Activated CD8-positive, alpha-beta memory T cell treated with anti-CD3 and anti-CD28 coated beads, Interleukin-2, amount 50 U/mL, for 48 hours (primary cell): ENCODE results near the gene PLPPR1.

Source experiments
- DNase-seq: peaks from one replicate; pipeline ENCODE4 v3.0.0-alpha.2; 2020

PLPPR1 gene

DNA sequence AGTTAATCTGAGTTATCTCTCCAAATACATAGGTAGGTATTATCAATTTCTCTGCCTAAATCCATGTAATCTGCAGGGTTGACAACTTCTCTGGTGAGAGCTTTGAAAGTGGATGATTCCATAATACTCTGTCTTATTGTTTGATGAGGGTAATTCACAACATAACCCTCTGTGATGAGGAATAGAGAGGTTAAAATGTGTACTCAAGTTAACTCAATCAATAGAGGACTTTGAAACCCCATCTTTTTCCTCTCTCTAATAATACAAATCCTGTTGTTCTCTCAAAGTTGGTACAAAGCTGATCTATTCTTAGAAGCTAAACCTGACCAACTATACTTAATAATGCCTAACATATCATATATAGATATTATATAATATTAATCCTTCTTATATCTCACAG is 100.1 kb downstream of the PLPPR1 start:
- DNase-seq: no peak

DNA sequence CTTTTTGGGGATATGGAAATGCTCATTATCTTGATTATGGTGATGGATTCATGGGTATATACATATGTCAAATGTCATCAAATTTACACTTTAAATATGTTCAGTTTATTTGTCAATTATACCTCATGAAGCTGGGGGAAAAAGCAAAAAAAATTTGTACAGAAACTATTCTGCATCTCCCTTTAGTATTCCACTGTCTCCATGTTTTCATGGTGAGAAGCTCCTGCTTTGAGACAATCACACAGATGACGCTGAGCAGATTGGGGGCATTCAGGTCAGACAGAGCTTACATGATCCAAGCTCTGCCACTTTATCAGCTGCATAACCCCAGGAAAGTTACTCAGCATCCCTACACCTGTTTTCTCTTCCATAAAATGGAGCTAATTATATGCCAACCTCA is 101.5 kb downstream of the PLPPR1 start:
- no peak for DNase-seq

DNA sequence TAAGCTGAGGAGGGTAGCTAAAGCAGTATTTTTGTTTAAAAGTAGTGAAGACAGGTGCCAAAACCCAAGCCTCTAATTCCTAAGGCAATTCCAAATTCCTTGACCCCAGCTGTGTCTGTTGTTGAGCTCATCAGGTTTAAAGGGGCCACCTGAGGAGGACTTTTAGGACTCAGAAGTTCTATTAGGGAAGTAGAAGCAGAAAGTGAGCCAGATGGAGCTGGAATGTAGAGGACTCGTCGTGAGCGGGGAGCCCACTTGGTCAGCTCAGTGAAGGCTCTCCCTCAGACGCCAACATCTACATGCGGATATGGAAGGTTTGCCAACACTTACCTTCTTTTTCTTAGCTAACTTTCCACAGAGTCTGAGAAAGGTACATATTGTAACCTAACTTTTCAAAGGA is 102.8 kb downstream of the PLPPR1 start:
- no peak for DNase-seq

DNA sequence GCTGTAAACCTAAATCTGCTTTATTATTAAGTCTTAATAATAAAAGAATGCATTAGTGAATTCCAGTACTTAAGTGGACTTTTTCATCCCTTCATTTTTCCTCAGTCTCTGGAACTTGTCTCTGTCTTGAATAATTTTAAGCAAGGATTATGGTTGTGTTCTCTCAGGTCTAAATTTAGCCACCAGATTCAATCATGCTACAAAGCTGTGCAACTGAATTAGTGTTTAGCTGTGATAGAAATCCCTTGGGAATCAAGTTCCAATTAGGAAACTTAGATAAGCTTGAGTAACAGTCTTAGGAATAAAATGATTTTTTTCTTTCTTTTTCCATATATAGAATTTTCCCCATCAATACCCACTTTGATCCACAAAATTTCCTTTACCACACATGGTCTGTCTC is 104.3 kb downstream of the PLPPR1 start:
- DNase-seq: no peak

DNA sequence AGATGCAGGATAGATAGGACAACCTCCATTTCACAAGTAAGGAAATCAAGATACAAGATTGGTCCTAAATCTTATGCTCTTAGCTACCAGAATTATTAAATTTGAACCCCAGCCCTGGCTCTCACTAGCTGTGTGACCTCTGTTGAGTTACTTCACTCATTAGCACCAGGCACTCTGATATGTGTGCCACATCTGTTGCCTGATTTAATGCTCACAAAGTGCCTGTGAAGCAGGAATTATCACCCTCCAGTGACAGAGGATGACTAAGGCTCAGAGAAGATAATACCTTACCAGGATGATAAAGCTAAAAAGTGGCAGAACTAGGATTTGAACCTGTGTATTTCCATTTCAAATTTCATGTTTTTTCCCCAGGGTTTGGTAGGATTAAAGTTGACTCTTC is 110.0 kb downstream of the PLPPR1 start:
- no peak for DNase-seq

DNA sequence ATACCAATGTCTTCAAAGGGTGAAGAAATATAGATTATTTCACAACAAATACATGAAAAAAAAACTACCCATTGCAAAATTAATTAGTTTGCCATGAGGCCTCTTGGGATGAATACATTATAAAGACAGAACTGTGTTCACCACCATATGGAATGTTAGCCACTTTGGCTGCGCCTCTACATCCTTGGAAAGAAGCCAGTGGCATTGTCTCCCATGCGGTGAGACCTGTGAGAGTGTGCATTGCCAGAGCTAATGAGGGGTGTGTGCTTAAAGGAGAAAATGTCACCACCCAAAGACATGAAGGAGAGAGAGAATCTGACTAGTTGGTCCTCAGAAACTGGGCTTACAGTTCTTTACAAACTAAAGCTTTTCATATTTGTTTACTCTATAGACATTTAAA is 110.6 kb downstream of the PLPPR1 start:
- DNase-seq: no peak

DNA sequence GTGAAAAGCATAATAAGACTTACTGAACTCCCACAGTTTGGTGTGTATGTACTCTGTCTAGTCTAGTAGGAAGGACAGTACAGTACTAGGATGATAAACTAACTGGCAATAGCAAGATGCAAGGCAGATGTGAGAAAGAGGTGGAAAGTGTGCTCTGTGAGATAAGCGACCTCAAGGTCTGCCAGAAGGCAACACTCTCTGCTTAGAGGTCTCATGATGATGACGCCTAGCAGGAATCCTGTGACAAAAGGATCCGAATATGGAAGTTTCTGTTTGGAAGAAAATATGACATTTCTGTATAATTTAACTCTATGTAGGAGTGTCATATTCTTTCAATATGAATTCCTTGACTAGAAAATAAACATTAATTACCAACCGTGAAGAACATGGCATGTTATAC is 112.2 kb downstream of the PLPPR1 start:
- DNase-seq: no peak

DNA sequence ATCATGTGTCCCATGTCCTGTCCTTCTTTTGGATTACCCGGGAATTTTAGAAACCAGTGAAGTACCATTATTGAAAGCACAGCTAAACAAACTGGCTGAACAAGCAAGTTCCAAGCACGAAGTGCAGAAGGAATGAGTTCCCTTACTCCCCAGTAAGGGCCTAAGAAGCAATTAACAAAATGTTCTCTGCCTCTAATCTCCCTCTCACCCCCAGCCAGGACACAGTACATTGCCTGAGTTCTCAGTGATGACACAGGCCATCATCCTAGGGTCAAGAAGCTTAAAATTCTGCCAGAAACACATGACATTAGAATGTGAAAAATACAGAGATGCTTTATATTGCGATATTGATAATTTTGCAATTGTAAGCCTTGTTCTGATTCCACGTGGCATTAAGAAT is 118.0 kb downstream of the PLPPR1 start:
- no peak for DNase-seq

DNA sequence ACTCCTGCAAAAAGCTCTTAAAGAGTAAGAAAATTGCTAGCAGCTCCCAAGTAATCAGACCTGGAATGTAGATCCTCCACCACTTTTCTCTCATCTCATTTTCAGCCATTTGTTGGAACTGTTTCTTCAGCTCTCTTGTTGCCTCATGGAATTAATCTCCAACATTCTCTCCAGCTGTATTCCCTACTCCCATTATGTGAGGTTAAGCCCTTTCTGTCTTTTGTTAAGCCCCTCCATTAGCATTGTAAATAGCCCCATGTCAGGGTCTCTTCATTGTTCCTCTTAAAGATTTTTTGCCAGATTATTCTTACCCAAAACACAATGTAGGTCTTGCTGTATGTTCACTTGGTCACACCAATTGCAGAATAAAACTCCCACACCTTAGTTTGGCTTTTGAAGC is 119.8 kb downstream of the PLPPR1 start:
- DNase-seq: no peak

DNA sequence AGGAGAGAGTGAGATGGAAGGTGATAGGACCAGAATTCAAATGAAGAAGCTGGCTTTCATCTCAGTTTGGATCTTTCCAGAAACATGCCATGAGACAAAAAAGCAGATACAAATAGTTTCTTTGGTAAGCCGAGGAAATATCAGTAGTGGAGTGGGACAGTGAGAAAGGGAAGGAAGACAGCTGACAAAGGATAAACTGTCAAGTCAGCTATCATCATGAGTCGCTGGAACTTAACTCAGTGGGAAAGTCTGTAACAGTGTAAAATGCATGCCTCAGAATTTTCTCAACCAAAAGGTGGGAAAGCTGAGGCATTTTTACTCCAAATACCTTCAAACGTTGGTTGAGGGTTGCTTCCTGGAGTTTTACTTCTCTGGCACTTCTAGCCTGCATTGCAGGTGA is 129.8 kb downstream of the PLPPR1 start:
- no peak for DNase-seq

DNA sequence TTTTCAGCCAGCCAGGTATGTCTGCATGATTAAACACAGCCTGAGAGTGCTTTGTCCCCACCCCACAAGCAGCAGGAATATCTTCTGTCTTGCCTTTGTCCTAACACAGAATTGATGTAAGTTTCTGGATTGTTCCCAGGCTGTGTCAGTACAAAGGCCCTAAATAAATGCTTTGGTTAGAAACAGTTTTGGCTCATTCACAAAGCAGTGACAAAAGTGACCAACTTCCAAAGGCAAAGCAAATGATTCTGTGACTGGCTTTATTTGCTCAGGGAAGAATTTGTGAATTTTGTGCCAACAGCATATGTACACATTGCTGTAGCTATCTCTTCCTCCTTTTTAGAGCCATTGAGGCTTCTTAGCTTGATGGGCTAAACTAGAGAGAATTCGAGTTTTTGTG is 133.7 kb downstream of the PLPPR1 start:
- DNase-seq: no peak

DNA sequence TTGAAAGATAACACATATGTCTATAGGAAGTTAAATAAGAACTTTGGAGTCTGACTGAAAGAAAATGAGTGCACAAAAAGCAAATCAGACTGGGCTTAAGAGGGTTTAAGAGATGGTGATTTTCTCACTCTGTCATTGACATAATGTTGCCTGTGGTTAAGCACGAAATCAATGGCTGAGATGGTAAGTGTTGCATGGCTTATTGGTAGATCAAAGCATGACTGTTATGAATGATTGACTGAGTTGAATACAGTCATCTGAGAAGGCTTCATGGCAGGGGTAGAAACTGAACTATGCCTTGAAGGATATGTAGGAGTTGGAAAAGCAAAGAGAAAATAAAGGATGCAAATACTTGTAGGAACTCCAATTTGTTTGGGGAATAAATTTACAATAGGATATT is 136.6 kb downstream of the PLPPR1 start:
- no peak for DNase-seq

DNA sequence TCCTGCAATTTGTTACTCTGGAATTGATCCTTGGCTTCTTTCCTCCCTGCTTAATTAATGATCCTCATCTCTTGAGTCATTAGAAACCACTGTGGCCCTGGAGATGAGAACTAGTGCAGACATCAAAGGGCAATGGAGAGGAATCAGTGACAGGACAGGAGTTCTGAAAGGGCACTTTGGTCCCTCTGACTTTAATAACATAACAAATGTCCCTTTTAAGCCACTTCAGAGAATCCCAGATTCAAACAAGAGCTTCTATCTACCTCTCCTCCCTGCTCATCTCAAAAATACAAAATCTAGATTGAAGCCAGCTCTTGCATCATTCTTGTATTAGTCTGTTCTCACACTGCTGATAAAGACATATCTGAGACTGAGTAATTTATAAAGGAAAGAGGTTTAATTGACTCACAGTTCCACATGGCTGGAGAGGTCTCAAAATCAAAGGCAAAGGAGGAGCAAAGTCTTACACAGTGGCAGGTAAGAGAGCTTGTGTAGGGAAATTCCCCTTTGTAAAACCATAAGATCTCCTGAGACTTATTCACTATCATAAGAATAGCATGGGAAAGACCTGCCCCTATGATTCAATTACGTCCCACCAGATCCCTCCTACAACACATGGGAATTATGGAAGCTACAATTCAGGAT is 139.1 kb downstream of the PLPPR1 start:
- no peak for DNase-seq

DNA sequence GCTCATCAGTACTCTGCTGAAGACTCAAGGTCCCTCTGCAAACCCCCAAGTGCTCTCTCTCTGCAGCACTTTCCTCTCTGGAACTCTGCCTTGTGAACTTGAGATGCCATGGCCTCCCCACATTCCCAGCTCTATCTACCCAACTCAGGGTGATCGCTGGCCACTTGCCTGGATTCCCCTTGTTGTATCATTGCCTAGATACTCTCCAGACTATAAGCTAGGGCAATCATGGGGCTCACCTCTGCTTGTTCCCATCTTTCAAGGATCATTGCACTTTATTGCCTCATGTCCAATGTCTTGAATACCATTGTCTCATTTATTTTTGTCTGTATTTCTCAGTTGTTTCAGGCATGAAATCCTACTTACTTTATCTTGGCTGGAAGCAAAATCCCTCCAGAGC is 144.1 kb downstream of the PLPPR1 start:
- DNase-seq: no peak

DNA sequence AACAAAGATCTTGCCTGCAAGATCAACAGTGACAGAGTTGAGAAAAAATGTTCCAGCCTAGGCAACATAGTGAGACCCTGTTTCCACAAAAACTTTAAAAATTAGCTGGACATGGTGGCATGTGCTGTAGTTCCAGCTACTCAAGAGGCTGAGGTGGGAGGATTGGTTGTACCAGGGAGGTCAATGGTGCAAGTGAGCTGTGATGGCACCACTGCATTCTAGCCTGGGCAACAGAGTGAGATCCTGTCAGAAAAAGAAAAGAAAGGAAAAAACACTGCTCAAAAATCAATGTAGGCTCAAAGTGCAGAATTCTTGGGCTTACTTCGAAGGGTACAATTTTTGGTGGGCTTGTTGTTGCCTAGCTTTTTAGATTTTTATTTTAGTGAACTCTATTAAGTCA is 145.4 kb downstream of the PLPPR1 start:
- no peak for DNase-seq

DNA sequence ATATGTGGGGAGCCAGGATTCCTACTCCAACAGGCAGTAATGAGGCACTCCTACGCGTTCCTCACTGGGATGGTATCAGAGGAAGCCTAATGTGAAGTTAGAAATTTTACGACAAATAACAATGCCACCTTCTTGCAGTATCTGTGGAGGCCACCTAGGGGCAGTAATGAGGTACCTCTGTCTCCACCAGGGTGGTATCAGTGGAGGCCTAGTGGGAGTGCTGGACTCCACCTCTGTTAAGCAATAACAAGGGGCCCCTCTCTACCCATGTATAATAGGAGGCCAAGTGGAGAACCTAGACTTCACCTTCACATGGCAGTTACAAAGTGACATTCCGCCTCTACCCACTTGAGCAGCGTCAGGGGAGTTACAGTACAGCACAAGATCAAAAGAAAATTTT is 147.9 kb downstream of the PLPPR1 start:
- DNase-seq: no peak

DNA sequence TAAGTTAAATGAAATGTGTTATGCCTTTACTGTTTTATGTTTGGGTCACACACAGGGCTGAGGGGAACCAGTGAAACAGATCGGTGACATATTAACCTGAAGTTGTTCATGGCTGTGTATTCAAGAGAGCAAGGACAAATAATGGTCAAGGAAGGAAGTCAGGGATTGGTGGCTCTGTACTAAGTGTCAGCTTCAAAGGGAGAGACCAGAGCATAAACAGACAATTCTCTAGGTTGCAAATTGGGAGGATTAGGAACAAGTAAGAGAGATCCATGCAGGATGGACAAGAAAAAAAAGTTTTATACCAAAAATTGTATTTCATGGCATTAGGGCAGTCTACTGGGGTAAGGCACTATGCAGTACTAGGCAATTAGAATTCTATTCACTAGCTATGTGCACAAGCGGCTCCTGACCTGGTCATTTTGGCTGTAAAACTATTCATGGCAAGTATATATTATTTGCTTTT is 156.3 kb downstream of the PLPPR1 start:
- no peak for DNase-seq

DNA sequence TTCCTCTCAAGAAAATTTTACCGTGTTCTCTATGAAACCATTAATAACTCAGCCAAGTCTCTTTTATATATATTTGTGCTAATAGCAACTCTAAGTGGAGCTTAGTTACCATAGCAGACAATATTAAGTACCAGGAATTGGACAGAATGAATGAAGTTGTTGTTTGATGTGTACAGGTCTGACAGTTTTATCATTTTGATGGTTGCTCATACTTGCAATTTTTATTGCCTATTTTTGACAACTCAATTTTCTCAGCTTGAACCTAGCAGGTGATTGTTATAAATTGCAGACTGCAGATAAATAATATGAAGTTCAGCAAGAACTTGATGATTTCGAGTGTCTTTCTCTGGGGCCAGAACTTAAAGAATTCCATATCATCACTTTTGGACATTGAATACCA is 163.2 kb downstream of the PLPPR1 start:
- DNase-seq: no peak

DNA sequence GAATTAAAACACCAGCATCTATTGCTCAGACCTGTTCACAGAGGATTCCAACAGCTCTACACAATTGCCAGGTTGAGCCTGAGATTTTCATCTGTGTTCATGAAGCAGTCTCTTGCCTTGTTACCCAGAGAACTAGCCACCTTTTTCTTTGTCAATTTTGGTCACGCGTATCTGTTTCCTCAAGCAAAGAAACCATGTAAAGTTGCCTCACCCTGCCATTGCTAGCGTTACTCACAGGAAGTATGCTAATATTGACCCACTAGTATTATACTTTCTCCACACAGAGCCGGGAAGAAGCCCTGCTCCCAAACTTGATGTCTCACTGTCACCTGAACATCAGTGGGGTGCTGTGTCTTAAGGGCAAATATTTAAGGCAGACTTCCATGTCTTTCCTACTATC is 168.5 kb downstream of the PLPPR1 start:
- no peak for DNase-seq

DNA sequence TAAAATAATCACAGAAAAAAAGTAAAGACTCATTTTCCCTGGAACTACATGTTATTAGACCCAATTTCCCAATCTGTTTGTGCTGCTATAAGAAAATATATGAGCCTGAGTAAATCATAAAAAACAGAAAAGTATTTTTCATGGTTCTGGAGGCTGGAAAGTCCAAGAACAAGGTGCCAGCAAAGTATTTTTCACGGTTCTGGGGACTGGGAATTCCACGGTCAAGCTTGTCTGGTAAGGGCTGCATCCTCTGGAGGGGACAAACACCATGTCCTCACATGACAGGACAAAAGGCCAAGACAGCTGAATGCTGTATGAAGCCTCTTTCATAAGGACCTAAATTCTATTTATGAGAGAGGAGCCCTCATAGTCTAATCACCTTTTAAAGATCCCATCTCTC is 172.3 kb downstream of the PLPPR1 start:
- DNase-seq: no peak

DNA sequence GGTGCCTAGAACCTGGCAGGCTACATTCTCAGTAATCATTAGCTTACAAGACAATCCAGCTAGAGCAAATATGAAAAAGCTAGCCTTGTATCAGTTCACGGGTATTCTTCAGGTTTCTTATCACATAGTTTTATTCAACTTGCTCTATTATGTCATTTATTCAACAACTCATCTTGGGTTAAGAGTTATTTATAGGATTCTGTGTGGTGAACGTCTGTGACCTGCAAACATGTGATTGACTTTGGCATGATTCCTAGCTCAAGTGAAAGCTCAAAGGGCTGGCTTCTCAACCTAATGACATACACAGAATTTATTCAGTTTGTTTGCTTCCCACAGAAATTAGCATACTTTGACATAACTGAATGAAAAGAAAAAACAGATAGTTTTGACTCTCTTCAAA is 173.1 kb downstream of the PLPPR1 start:
- DNase-seq: no peak

DNA sequence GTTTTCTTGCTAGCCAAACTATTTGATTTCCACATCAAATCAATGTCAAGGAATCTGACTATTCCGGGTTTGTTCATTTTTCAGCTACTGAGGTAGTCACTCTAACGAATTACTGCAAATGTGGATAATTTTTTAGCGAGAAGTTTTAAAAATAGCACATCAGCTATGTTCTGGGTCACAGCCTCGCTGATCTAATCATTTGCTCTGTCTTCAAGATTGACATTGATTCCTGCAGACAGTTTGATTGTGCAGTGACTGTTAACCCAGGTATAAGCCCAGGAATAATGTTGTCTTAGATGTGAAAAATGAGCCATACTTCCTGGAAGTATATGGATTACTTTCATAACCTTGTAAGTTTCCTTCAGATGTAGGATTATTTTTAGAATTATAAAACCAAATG is 181.1 kb downstream of the PLPPR1 start:
- no peak for DNase-seq

DNA sequence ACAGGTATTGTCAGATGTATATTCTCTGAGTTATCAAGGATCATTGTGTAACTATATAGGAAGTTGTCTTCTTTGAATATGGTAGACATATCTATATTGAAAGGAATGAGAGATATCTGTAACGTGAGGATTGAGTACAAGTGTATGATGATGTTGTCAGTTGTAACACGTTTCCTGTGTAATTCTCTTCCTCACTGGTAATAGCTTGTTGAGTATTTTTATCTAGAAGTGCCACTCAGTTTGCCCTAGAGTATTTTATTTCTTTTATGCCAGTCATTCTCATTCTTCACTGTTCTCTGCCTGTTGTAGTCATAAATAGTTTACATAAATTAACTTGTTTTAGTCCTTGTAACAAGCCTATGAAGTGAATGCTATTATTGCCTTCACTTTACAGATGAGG is 184.1 kb downstream of the PLPPR1 start:
- no peak for DNase-seq

DNA sequence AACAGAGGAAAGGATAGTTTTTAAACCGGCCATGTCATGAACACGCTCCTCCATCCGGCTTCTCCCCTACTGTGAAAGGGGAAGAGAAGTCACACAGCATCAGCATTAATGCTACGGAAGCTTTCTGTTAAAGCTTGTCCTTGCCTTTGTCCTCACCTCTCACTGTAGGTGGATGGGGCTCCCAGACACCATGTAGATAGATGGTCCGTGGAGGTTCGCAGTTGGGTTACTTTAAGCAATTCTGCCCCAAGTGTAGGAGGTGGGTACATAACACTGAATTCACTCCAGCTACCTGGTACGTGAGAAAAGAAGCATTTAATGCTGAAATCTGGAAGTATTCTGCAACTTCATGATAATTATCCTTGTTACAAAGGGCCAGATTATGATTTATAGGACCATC is 190.5 kb downstream of the PLPPR1 start:
- no peak for DNase-seq

DNA sequence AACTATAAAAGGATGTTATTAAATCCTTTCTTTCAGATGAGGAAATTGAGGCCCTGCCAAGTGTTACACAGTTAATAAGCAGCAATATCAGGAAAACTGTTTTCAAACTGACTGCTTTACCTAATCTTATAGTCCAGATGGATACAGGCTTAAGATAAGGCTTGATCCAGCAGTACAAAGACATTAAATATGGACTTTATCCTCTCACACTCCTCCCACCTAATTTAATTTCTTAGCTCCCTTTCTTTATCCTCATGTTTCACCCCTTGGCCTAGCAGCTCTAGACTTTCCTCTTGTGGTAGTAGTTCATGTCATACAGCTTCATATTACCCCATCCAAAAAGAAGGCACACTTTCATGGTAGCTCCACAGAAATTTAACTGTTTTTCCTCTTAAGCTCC is 191.8 kb downstream of the PLPPR1 start:
- no peak for DNase-seq

DNA sequence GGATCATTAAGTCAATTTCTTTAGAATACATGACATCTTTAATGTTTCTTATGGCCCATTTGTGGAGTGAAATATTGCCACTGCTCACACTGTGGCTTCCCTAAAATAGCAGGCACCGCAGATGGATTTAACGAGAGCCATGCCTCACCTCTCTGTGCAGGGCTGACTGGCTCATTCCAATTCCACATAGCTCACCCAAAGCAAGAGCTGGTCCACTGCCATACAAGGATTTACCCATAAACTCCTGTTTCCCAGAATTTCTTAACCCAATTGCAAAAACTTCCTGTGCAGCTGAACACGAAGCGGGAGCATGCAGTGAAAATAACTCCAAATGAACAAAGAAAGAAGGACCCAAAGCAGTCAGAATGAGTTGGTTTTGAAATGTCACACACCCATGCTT is 196.7 kb downstream of the PLPPR1 start:
- DNase-seq: no peak
